HG03135 (cell line): ENCODE measurements around the gene NTM.

Experiments used
- ATAC-seq: cut with Tn5 transposase; IDR thresholded peaks from one replicate; pipeline ENCODE4 v1.9.1; 2021; ENCODE audit warnings: mild to moderate bottlenecking, moderate library complexity; ENCODE audit not compliant: unreplicated experiment

The NTM gene

GRCh38 chr11:131372234-131372962, 2.0 kb downstream of the NTM start:
- ATAC-seq, result no peak

GRCh38 chr11:131373095-131373725, 2.8 kb downstream of the NTM start:
- ATAC-seq, result no peak

DNA sequence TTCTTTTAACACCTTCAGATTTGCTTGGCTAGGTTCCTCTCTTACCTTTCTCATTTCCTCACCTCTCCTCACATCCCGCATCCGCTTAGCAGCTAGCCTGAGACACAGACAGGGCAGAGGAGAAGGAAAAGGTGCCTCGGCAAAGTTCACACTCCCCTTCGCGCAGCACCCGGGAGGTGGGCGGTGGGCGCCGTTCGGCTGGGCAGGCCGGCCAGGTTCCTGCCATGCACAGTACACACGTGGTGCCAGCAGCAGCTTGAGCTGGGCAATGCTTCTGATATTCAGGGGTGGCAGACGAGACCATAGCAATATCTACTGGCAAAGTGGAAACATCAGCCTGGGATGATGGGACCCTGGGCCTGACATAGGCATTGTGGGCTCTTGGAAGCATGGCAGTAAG, 3.3 kb downstream of the NTM start:
- ATAC-seq, result no peak

DNA sequence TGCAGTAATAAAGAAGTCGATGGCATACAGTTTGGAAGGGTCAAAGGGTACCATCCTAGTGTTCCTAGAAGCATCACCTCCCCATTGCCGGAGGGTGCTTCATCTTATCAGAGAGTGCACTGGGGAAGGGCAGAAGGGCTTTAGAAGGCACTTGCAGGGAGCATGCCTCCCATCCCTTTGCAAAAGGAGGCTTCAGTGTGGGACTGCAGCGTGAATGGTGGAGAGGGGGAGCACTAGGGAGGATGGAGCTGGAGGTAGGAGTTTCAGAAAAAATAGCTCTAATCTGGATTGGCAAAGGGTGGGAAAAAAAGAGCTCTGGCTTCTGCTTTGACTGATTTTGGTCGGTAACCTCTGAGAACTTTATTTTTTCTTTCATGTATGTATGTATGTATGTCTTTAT, 5.0 kb downstream of the NTM start:
- ATAC-seq, result no peak

DNA sequence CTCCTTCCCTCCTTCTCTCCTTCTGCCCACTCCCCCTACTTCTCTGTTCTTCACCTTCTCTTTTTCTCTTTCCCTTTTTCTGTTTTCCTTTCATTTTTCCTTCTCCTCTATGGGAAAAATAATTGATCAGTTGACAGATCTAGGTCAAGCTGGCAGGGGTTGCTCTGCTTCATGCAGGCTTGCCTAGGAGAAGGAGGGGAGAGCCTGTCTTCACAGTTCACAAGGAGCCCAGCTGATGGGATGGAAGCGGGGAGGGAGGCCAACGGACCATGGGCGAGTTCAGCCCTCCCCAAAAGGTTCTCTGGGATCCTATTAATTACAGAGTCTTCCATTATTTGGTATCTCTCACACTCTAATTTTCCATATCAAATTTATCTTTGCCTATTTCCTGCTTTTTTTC, 5.5 kb downstream of the NTM start:
- ATAC-seq, result no peak

DNA sequence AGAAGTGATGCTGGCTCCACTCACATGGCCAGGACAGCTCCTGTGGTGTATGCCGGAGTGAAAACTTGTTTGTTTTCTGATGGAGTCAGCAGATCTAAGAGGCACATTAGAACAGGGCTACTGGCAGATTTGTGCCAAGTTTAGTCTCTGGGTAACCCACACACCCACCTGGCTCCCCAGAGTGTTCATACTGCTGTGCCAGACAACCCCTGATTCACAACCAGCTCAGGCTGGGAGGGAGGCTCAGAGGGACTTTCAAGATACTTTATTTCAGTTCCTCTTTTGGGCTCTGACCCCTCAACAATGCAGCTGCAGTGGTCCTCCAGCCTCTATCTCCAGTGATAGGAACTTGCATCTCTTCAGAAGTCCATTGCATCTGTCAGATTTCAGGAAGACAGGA, 8.5 kb downstream of the NTM start:
- peak; percentile 59 for ATAC-seq

GRCh38 chr11:131385763-131386390, 15.5 kb downstream of the NTM start:
- ATAC-seq, result no peak

DNA sequence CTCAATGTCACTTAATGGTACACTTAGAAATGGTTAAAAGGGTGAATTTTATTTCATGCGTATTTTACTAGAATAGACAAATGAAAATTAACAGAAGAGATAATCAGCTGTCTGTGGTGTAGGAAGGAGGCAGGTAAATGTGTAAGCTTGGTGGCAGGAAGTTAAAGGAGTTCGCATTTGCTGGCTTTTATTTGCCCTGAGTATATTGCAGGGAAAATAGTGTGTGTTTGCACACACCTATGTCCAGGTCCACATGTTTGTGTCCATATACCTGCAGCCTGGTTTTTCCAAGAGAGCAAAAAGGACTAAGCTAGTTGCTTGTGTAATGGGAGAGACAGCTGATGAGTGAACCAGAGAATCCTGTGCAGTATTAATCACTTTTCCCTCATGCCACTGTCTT, 16.0 kb downstream of the NTM start:
- no peak for ATAC-seq

DNA sequence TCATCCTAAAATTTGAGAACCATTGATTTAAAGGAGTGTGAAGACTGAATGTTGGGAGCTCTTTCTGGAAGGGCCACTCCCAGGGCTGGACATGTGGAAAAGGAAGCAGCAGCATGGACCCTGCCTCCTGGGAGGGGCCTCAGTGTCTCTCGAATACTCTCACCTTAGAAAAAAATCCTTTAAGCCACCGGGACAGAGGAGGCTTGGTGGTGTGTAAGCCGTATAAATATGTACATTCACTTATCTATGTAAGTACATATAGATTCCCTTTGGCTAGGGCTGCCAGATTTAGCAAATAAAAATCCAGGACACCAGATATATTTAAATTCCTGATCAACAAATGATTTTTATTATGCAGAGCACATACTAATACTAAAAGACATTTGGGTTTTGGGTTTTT, 17.6 kb downstream of the NTM start:
- ATAC-seq, result no peak

GRCh38 chr11:131389582-131389981, 19.2 kb downstream of the NTM start:
- ATAC-seq, result no peak

DNA sequence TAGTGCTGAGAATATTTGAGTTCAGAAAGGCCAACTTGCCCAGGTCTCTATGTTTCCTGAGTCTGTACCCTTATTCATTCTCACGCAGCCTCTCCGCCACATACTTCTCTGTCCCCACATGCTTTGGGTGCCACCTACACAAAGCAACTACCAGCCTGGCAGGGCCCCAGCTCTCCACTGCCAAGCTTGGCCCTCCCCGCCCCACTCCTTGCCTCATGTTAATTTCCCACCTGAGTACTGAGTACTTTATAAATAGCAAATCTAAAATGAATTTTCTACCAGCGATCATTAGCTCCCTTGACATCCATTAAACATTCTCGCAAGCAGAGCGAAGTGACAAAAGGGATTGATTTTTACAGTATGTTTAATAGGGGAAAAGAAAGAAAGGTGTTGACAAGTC, 20.8 kb downstream of the NTM start:
- ATAC-seq, result no peak

DNA sequence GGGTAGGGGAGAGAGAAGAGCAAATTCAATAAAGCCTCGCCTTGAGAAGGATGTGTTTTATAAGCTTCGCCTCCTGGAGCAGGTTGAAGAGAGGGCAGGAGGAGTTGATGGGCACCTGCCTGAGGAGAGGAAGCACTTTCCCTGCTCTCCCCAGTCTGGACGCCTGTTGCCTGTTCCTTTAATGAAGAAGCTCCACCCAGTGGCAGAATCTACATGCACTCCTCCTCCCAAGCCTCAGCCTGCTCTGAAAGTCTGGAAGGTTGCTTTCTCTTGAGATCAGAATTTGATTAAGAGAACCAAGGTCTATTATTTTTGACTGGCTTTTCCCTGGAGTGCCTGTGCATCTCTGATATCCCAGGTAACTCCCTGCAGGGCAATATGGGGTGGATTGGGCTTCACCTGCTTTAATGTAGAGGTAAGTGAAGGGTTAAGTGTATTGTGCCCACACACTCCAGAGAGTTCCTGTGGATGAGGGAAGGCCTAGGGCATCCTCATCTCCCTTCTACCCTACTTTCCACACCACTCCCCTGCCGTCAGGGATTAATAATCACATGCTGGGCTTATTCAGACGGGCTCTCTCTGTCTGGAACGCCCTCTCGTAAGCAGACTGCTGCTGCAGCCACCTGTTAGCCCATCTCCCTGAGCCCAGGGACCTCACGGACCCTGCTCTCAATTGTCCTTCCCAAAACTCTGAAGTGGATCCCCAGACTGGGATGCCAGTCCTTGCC, 22.3 kb downstream of the NTM start:
- no peak for ATAC-seq

GRCh38 chr11:131393691-131394090, 23.3 kb downstream of the NTM start:
- no peak for ATAC-seq

- no peak for ATAC-seq
Observed at GRCh38 chr11:131397675-131398074, 27.3 kb downstream of the NTM start.

GRCh38 chr11:131402040-131402439, 31.6 kb downstream of the NTM start:
- ATAC-seq, result no peak

DNA sequence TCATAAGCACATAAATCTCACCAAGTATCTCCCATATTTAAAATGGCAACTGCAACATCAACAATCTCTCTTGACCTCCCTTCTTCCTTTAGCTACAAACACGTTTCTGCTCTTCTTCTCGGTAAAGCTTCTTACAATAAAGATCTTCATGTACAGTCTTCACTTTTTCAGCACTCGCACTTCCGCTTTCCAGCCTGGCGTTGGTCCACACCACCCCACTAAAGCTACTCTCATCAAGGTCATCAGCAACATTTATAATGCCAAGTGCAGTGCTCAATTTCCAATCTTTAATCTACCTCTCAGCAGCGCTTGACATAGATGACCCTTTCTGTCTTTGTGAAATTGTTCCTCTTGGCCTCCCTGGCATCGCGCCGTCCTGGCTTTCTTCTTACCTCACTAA, 33.6 kb downstream of the NTM start:
- no peak for ATAC-seq

DNA sequence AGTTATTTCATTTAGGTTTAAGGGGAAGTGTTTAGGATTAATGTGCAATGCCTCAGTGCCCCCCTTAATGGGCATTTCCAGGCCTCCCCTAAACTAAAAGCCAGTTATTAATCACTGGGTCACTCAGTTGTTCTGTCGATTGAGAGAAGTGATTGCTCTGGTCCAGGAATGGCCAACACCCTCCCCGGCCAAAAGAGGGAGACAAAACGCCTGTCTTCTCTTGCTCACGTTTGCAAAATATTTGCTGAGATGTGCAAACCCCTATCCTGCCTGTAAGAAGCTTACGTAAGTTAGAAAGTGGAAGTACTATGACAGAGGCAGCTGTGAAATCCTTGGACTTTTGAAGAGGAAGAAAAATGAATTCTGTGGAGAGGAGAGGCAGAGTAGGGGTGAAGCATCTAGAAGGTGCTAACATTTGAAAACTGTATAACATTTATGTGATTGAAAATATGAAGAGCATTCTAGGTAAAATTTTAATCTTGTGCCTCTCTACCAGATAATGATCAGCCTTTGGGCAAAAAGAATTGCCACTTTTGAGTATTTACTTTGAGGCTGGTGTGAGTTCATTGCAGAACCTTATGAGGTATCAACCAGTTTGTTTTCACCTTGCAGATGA, 37.7 kb downstream of the NTM start:
- no peak for ATAC-seq

DNA sequence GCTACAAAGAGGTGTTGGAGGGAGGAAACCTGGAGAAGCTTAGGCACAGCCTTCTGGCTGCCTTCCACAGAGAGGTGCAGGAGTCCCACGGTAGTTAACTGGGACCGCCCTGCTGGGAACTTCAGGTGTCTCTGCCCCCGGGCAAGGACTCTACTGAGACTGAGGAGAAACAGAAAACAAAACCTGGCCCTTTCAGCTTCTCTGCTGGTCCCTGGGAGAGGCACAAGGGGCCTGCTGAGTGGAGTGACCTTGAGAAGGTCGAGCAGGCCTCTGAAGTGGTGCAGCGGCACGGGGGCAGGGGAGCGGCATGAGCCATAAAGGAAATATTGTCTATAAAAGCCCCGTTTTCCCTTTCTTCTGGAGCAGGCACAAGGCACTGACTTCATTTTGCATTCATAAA, 38.9 kb downstream of the NTM start:
- ATAC-seq, result no peak

GRCh38 chr11:131411636-131412035, 41.2 kb downstream of the NTM start:
- no peak for ATAC-seq

GRCh38 chr11:131412061-131412460, 41.6 kb downstream of the NTM start:
- no peak for ATAC-seq

GRCh38 chr11:131413217-131413616, 42.8 kb downstream of the NTM start:
- no peak for ATAC-seq
